H9 (cell line): ENCODE measurements around the gene OXLD1. TPM values are rescaled to one million over a fixed set of nuclear protein-coding genes. Genes with fewer than 3 reads are reported as not detected.

Source experiments
- DNase-seq: peaks from one replicate; pipeline ENCODE4 v3.0.0-alpha.2; 2017
- H2AFZ ChIP-seq: one replicate; pipeline ENCODE4 v1.6.1; 2013; ENCODE audit warnings: mild to moderate bottlenecking, low read length, control low read depth, moderate library complexity
- H2AK5ac ChIP-seq: 2 replicates; pipeline ENCODE4 v1.6.1; 2013; ENCODE audit warnings: low read length, control low read depth, mixed read lengths; ENCODE audit not compliant: insufficient read length
- H2BK120ac ChIP-seq: one replicate; pipeline ENCODE4 v1.6.1; 2013; ENCODE audit warnings: low read depth, mild to moderate bottlenecking, low read length, control low read depth, inconsistent platforms; ENCODE audit not compliant: poor library complexity, severe bottlenecking
- H2BK12ac ChIP-seq: 2 replicates; pipeline ENCODE4 v1.6.1; 2013; ENCODE audit warnings: low read length, control low read depth, mixed read lengths, low read depth; ENCODE audit not compliant: insufficient read length
- H2BK15ac ChIP-seq: 2 replicates; pipeline ENCODE4 v1.6.1; 2013; ENCODE audit warnings: low read depth, low read length, control low read depth
- H2BK20ac ChIP-seq: one replicate; pipeline ENCODE4 v1.6.1; 2013; ENCODE audit warnings: low read depth, mild to moderate bottlenecking, low read length, control low read depth, inconsistent platforms; ENCODE audit not compliant: poor library complexity, severe bottlenecking
- H2BK5ac ChIP-seq: 2 replicates; pipeline ENCODE4 v1.6.1; 2013; ENCODE audit warnings: low read length, control low read depth, mixed read lengths; ENCODE audit not compliant: insufficient read length
- H3K14ac ChIP-seq: 2 replicates; pipeline ENCODE4 v1.6.1; 2013; ENCODE audit warnings: low read length, control low read depth; ENCODE audit not compliant: insufficient read depth
- H3K18ac ChIP-seq: 2 replicates; pipeline ENCODE4 v1.6.1; 2013; ENCODE audit warnings: low read depth, mild to moderate bottlenecking, mixed read lengths, low read length, control low read depth; ENCODE audit not compliant: insufficient read length
- H3K23ac ChIP-seq: 2 replicates; pipeline ENCODE4 v1.6.1; 2013; ENCODE audit warnings: low read length, control low read depth, mixed read lengths, low read depth; ENCODE audit not compliant: insufficient read length
- H3K23me2 ChIP-seq: 2 replicates; pipeline ENCODE4 v1.6.1; 2013; ENCODE audit warnings: low read depth, mild to moderate bottlenecking, mixed read lengths, low read length, control low read depth; ENCODE audit not compliant: insufficient read length, poor library complexity, severe bottlenecking
- H3K27ac ChIP-seq: 2 replicates; pipeline ENCODE4 v1.5.1; 2013; ENCODE audit warnings: low read length, control low read depth, mixed read lengths, low read depth; ENCODE audit not compliant: insufficient read length
- H3K27me3 ChIP-seq: 2 replicates; pipeline ENCODE4 v1.6.1; 2013; ENCODE audit warnings: low read length, control low read depth, inconsistent platforms; ENCODE audit not compliant: insufficient read depth
- H3K4ac ChIP-seq: 2 replicates; pipeline ENCODE4 v1.6.1; 2013; ENCODE audit warnings: low read depth, mild to moderate bottlenecking, control low read depth, inconsistent platforms, low read length, moderate library complexity
- H3K4me1 ChIP-seq: 2 replicates; pipeline ENCODE4 v1.6.1; 2013; ENCODE audit warnings: low read length, control low read depth, inconsistent platforms; ENCODE audit not compliant: insufficient read depth
- H3K4me2 ChIP-seq: 2 replicates; pipeline ENCODE4 v1.6.1; 2013; ENCODE audit warnings: low read length, control low read depth, mixed read lengths; ENCODE audit not compliant: insufficient read length, insufficient read depth
- H3K56ac ChIP-seq: 2 replicates; pipeline ENCODE4 v1.6.1; 2013; ENCODE audit warnings: low read depth, mild to moderate bottlenecking, mixed read lengths, low read length, control low read depth; ENCODE audit not compliant: insufficient read length
- H3K79me1 ChIP-seq: 2 replicates; pipeline ENCODE4 v1.6.1; 2013; ENCODE audit warnings: low read depth, mild to moderate bottlenecking, moderate library complexity, low read length, control low read depth, inconsistent platforms; ENCODE audit not compliant: insufficient read depth, poor library complexity, severe bottlenecking
- H3K79me2 ChIP-seq: 2 replicates; pipeline ENCODE4 v1.6.1; 2013; ENCODE audit warnings: low read length, control low read depth, inconsistent platforms; ENCODE audit not compliant: insufficient read depth
- H3K9ac ChIP-seq: 2 replicates; pipeline ENCODE4 v1.6.1; 2013; ENCODE audit warnings: low read length, control low read depth, mixed read lengths; ENCODE audit not compliant: insufficient read length; ENCODE audit errors: extremely low read depth
- H3K9me3 ChIP-seq: one replicate; pipeline ENCODE4 v1.6.1; 2013; ENCODE audit warnings: low read depth, low read length, inconsistent platforms; ENCODE audit not compliant: control insufficient read depth
- H3T11ph ChIP-seq: one replicate; pipeline ENCODE4 v1.6.1; 2013; ENCODE audit warnings: mild to moderate bottlenecking, low read length, control low read depth, inconsistent platforms
- H4K20me1 ChIP-seq: one replicate; pipeline ENCODE4 v1.6.1; 2013; ENCODE audit not compliant: control insufficient read depth, insufficient read length, insufficient read depth
- H4K5ac ChIP-seq: 2 replicates; pipeline ENCODE4 v1.6.1; 2013; ENCODE audit warnings: low read depth, mild to moderate bottlenecking, mixed read lengths, low read length, control low read depth; ENCODE audit not compliant: insufficient read length
- H4K8ac ChIP-seq: replicated peaks from 2 replicates; pipeline ENCODE4 v1.6.1; 2013; ENCODE audit warnings: low read length, control low read depth, mixed read lengths, low read depth; ENCODE audit not compliant: insufficient read length
- H4K91ac ChIP-seq: 2 replicates; pipeline ENCODE4 v1.6.1; 2013; ENCODE audit warnings: low read depth, mild to moderate bottlenecking, moderate library complexity, mixed read lengths, low read length, control low read depth; ENCODE audit not compliant: insufficient read length
- H3K27ac Mint-ChIP-seq, 3 experiments: 2 replicates in 2 of 3; 3 replicates in 1 of 3; pipeline ENCODE4 v1.8.0; 2020 to 2021; ENCODE audit warnings: mixed read lengths in 3 of 3, mild to moderate bottlenecking in 1 of 3, moderate library complexity in 1 of 3
- H3K27me3 Mint-ChIP-seq: 2 replicates; pipeline ENCODE4 v1.8.0; 2021; ENCODE audit warnings: low read depth, mild to moderate bottlenecking, moderate library complexity, mixed read lengths
- H3K36me3 Mint-ChIP-seq, 3 experiments: 2 replicates in 2 of 3; 3 replicates in 1 of 3; pipeline ENCODE4 v1.8.0; 2020 to 2021; ENCODE audit warnings: low read depth in 3 of 3, mixed read lengths in 3 of 3; ENCODE audit not compliant: insufficient read depth in 1 of 3
- H3K4me1 Mint-ChIP-seq, 2 experiments: 2 replicates each; pipeline ENCODE4 v1.8.0; 2020; ENCODE audit warnings: mixed read lengths in 2 of 2
- H3K4me3 Mint-ChIP-seq, 2 experiments: 2 replicates in 1 of 2; 3 replicates in 1 of 2; pipeline ENCODE4 v1.8.0; 2020 to 2021; ENCODE audit warnings: mild to moderate bottlenecking in 2 of 2, mixed read lengths in 2 of 2, moderate library complexity in 1 of 2
- H3K9me3 Mint-ChIP-seq, 2 experiments: 2 replicates in 1 of 2; 3 replicates in 1 of 2; pipeline ENCODE4 v1.8.0; 2020; ENCODE audit warnings: mild to moderate bottlenecking in 2 of 2, mixed read lengths in 2 of 2, moderate library complexity in 1 of 2
- WGBS: extraction: QIAGEN DNeasy Blood & Tissue Kit; methylation state at CpG from one replicate; pipeline ENCODE4 v1.1.7; 2013; ENCODE audit warnings: missing lambda C conversion rate, low lambda C conversion rate, mixed read lengths; ENCODE audit not compliant: insufficient read length; ENCODE audit errors: extremely low coverage; 5-methylcytosine and 5-hydroxymethylcytosine counted together
- total RNA-seq: library from RNA; stranded (reverse); gene quantifications from 2 replicates; pipeline ENCODE4 v1.2.1, GENCODE V29; 2021
- TF ChIP-seq, protein P1 (sequence below): fragments of 200-600 bp; sonication (generic); conservative IDR thresholded peaks from 3 replicates; pipeline ENCODE4 v1.8.0; 2021; ENCODE audit warnings: antibody characterized with exemption, mild to moderate bottlenecking

Gene OXLD1
- total RNA-seq, 1 experiment from 2014 or later: 25.0 TPM

DNA sequence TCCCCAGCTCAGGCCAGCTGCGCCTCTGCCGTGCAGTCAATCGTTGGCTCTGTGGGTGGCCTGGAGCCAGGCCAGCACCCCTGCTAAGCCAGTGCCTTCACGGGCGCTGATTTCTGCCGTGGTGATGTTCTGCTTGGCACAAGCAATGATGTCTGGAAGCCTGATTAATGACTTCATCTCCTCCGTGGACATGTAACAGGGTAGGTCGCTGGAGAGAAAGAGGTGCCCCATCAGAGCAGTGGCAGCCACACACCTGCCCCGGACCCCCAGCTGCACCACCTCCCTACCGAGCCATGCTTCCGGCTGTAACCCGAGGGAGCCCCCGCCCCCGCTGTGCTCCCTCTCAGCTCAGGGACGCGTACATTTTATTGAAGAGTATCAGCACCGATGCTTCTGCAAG lies 15.3 kb upstream of the OXLD1 start:
- H3K4me2 ChIP-seq: no peak overlapping the region
- H3K36me3 Mint-ChIP-seq: peaks cover 4 to 28% (median 19%) of the 10 kb centered on the region in 3 experiments
- peaks cover 9% of the 10 kb centered on the region; the same call in 1 of the 2 replicates for H3K79me2 ChIP-seq

More for the DNA sequence above, 15.3 kb upstream of the OXLD1 start:
- DNase-seq: no peak
- Histone ChIP-seq H3K4me1 (no peaks in the 10 kb centered on the region), H4K91ac (no peak overlapping the region), H3K14ac (no peak overlapping the region), H2BK12ac (no peak overlapping the region), H3K9ac (no peak overlapping the region), H2BK20ac (no peak overlapping the region), H2BK120ac (no peak overlapping the region), H4K8ac (no peak overlapping the region), H2AFZ (no peak overlapping the region), H3K4ac (no peak overlapping the region), H3T11ph (no peak overlapping the region), H2BK15ac (no peak overlapping the region), H2BK5ac (no peak overlapping the region), H3K9me3 (no peaks in the 10 kb centered on the region), H4K20me1 (no peaks in the 10 kb centered on the region), H2AK5ac (no peak overlapping the region), H3K56ac (no peak overlapping the region), H4K5ac (no peak overlapping the region), H3K27ac (no peak overlapping the region), H3K79me1 (peaks cover 8% of the 10 kb centered on the region), H3K23ac (no peak overlapping the region), H3K23me2 (peaks cover 10% of the 10 kb centered on the region), H3K27me3 (no peaks in the 10 kb centered on the region), H3K18ac (no peak overlapping the region)
- Mint-ChIP-seq H3K4me3 (peak overlapping the region; percentile 22 to 54; a peak in 4 of 5 replicates), H3K4me1 (peaks cover 14 to 20% of the 10 kb centered on the region in 2 experiments), H3K27me3 (no peaks in the 10 kb centered on the region; the same call in 1 of the 2 replicates), H3K27ac (no peak overlapping the region; a peak in 1 of 7 replicates), H3K9me3 (no peaks in the 10 kb centered on the region)
- TF ChIP-seq, protein P1, sequence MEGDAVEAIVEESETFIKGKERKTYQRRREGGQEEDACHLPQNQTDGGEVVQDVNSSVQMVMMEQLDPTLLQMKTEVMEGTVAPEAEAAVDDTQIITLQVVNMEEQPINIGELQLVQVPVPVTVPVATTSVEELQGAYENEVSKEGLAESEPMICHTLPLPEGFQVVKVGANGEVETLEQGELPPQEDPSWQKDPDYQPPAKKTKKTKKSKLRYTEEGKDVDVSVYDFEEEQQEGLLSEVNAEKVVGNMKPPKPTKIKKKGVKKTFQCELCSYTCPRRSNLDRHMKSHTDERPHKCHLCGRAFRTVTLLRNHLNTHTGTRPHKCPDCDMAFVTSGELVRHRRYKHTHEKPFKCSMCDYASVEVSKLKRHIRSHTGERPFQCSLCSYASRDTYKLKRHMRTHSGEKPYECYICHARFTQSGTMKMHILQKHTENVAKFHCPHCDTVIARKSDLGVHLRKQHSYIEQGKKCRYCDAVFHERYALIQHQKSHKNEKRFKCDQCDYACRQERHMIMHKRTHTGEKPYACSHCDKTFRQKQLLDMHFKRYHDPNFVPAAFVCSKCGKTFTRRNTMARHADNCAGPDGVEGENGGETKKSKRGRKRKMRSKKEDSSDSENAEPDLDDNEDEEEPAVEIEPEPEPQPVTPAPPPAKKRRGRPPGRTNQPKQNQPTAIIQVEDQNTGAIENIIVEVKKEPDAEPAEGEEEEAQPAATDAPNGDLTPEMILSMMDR: no peak
- WGBS: no CpG with 5 or more reads among the region's 17 CpGs
